ENCODE measurements around the gene LYPD5.

- no peak for TF ChIP-seq TCF7 (CRISPR knock-in tag; IDR thresholded peaks at IDR 0.05; ENCODE audit: low read depth)
- TF ChIP-seq CTCF (IDR thresholded peaks at IDR 0.05): no peak
- TF ChIP-seq MAX (CRISPR knock-in tag; IDR thresholded peaks at IDR 0.05): no peak
- TF ChIP-seq RELA (CRISPR knock-in tag; IDR thresholded peaks at IDR 0.05; ENCODE audit: borderline replicate concordance): no peak
- TF ChIP-seq PREB (CRISPR knock-in tag; IDR thresholded peaks at IDR 0.05; ENCODE audit: borderline replicate concordance): no peak
- no peak for TF ChIP-seq ATF2 (CRISPR knock-in tag; IDR thresholded peaks at IDR 0.05; ENCODE audit: borderline replicate concordance, low read depth)
- no peak for TF ChIP-seq ZNF219 (CRISPR knock-in tag; IDR thresholded peaks at IDR 0.05; ENCODE audit: borderline replicate concordance)
- no peak for TF ChIP-seq ATF3 (CRISPR knock-in tag; conservative IDR thresholded peaks at IDR 0.05)
- TF ChIP-seq SOX15 (CRISPR knock-in tag; IDR thresholded peaks at IDR 0.05): no peak
- no peak for TF ChIP-seq FOXJ3 (CRISPR knock-in tag; IDR thresholded peaks at IDR 0.05; ENCODE audit: borderline replicate concordance)
- no peak for TF ChIP-seq USF2 (CRISPR knock-in tag; IDR thresholded peaks at IDR 0.05)
- no peak for TF ChIP-seq SP1 (CRISPR knock-in tag; conservative IDR thresholded peaks at IDR 0.05)
- TF ChIP-seq IRF2 (CRISPR knock-in tag; IDR thresholded peaks at IDR 0.05; ENCODE audit: borderline replicate concordance, low read depth): no peak
These were observed 12.6 kb upstream of the LYPD5 start for GRCh38 chr19:43814663-43815352.

Data from WTC11 (cell line).